Fibroblast of mammary gland (primary cell): ENCODE data around the gene RELA.
"Not testable (repeated sequence)": the region's sequence is repeated elsewhere in the genome, so short reads cannot be mapped to it uniquely, and the experiment has no call there.

Experiments
- DNase-seq: peaks from one replicate; pipeline ENCODE4 v3.0.0-alpha.2; 2010; ENCODE audit warnings: low read depth
- H3K4me3 ChIP-seq: 2 replicates; pipeline ENCODE4 v1.5.1; 2011; ENCODE audit warnings: low read depth, mild to moderate bottlenecking, low read length, moderate library complexity; ENCODE audit not compliant: control insufficient read depth
- TF ChIP-seq, protein P1 (sequence below): conservative IDR thresholded peaks from 2 replicates; pipeline ENCODE4 v1.5.1; 2011; ENCODE audit warnings: low read depth, low read length, inconsistent platforms; ENCODE audit not compliant: control insufficient read depth, insufficient read depth

The RELA gene

DNA sequence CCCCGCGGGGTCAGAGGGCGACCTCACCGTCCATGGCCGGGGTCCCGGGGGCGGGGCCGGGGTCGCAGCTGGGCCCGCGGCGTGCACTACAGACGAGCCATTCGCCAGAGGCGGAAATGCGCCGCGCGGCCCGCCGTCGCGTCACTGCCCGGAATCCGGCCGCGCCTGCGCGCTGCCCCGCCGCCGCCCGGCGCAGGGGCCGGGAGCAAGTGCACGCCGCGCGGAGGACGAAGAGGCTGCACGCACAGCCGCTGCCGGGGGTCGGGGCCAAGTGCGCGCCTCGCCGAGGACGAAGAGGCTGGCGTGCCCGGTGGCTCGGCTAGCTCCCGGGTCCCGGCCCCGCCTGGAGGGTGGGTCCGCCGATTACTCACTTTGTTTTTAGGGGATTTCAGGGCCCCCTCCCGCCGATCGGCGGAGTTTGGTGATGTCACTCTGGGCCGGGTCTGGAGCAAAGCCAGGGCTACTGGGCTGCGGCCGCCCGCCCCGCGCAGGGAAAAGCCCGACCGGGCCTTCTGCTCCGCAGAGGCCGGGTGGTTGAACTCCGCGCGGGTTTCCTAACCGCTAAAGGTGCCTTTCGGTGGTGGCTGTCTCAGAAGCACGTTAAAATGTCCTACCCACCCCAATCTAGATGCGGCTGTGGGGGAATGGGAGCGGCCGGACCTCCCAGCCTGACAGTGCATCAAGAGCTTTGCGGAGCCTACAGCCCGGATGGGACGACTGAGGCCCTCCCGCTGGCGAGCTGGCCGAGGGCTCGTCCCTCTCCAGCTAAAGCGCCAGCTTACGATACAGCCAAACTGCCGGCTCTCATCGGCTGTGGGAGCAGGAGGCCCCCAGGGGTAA, at the start of gene RELA:
TSS of gene RELA (minus strand) at position 118 of the 840 bp plus-strand sequence. CDS start at position 34, 84 bp downstream.
- peak; percentile 89 for DNase-seq
- H3K4me3 ChIP-seq: peak within 1 kb of the TSS; percentile 94
- TF ChIP-seq, protein P1, sequence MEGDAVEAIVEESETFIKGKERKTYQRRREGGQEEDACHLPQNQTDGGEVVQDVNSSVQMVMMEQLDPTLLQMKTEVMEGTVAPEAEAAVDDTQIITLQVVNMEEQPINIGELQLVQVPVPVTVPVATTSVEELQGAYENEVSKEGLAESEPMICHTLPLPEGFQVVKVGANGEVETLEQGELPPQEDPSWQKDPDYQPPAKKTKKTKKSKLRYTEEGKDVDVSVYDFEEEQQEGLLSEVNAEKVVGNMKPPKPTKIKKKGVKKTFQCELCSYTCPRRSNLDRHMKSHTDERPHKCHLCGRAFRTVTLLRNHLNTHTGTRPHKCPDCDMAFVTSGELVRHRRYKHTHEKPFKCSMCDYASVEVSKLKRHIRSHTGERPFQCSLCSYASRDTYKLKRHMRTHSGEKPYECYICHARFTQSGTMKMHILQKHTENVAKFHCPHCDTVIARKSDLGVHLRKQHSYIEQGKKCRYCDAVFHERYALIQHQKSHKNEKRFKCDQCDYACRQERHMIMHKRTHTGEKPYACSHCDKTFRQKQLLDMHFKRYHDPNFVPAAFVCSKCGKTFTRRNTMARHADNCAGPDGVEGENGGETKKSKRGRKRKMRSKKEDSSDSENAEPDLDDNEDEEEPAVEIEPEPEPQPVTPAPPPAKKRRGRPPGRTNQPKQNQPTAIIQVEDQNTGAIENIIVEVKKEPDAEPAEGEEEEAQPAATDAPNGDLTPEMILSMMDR: no peak

DNA sequence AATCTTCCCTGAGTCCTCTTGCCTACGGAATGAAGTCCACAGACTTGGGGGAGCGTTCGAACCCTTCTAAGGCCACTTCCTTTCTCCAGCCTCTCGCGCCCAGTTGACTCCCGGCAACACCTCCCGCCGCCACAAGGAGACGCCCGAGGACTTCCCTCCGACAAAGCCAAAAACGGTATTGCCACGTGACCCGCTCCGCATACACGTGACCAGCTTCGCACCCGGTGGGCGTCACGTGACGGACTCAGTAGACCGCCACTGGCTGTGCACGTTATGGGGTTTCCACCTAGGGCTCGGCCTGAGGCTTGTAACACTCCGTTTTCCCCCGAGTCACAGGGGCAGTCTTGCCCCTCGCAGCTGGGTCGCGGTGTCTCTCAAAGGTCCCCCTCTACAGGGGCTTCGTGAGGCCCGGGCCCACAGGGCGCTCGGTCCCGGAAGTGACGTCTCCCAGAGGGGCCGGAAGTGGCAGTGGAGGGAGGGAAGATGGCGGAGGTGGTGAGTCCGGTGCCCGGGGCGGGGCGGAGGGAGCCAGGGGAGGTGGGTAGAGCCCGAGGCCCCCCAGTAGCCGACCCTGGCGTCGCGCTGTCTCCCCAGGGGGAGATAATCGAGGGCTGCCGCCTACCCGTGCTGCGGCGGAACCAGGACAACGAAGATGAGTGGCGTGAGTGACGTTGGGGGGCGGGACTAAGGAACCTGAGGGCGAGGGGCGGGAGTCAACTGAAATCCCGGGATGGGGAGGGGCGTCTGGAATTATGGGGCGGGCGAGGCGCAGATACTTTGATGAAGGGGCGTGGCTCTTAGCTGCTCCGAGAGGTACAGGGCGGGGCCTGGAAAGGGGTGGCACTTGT, 49.3 kb upstream of the RELA start, which contains the start of gene KAT5:
TSS of gene KAT5 (plus strand) at position 468 of the 848 bp plus-strand sequence. CDS start at position 484, 16 bp downstream.
- TF ChIP-seq, protein P1: peak; percentile 96
- peak; percentile 98 for DNase-seq
- H3K4me3 ChIP-seq: peak within 1 kb of the TSS; percentile 78

DNA sequence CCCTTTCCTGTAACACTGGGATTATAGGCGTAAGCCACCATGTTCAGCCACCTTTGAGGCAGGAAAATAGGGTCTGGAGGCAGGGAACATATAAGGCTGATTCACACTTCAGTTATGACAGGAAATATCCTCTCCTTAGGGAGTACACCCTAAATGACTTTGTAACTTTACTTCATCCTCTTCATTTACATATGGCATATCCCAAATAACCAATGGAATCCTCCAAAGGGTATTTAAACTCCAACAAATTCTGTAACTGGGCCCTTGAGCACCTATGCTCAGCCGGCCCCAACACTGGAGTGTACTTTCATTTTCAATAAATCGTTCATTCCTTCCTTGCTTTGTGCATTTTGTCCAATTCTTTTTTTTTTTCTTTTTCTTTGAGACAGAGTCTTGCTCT, 47.7 kb upstream of the RELA start:
- no peak overlapping the region for H3K4me3 ChIP-seq
- no peak for DNase-seq
- TF ChIP-seq, protein P1: no peak

DNA sequence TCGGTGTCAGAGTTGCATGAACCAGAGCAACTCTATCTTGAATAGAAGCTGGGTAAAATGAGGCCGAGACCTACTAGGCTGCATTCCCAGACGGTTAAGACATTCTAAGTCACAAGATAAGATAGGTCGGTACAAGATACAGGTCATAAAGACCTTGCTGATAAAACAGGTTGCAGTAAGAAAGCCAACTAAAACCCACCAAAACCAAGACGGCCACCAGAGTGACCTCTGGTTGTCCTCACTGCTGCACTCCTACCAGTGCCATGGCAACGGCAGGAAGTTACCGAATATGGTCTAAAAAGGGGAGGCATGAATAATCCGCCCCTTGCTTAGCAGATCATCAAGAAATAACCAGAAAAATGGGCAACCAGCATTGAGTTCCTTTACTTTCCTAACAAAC, 46.9 kb upstream of the RELA start:
- TF ChIP-seq, protein P1: no peak
- DNase-seq: no peak
- H3K4me3 ChIP-seq: no peak overlapping the region

DNA sequence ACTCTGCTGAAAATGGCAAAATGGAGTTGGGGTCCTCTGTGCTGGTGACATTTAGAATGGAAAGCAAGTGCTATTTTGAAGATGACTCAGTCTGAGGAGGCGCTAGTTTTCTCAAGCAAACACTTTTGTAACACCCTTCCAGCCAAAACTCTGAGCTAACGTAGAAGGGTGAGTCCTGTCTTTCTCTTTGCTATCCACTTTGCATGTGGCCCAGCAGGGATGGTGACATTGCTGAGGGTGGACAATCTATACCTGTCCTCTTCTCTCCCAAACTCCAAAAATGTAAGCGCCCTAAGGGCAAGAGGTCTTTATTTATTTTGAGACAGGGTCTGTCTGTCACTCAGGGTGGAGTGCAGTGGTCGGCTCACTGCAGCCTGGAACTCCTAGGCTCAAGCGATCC, 45.7 kb upstream of the RELA start:
- no peak for DNase-seq
- TF ChIP-seq, protein P1: no peak
- no peak overlapping the region for H3K4me3 ChIP-seq

DNA sequence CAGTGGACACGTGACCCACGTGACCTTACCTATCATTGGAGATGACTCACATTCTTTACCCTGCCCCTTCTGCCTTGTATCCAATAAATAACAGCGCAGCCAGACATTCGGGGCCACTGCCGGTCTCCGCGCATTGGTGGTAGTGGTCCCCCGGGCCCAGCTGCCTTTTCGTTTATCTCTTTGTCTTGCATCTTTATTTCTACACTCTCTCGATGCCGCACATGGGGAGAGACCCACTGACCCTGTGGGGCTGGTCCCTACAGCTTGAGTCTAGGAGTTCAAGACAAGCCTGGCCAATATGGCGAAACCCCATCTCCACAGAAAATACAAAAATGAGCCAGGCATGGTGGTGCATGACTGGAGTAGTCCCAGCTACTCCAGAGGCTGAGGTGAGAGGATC, 44.3 kb upstream of the RELA start:
- DNase-seq, H3K4me3 ChIP-seq: not testable (repeated sequence)

DNA sequence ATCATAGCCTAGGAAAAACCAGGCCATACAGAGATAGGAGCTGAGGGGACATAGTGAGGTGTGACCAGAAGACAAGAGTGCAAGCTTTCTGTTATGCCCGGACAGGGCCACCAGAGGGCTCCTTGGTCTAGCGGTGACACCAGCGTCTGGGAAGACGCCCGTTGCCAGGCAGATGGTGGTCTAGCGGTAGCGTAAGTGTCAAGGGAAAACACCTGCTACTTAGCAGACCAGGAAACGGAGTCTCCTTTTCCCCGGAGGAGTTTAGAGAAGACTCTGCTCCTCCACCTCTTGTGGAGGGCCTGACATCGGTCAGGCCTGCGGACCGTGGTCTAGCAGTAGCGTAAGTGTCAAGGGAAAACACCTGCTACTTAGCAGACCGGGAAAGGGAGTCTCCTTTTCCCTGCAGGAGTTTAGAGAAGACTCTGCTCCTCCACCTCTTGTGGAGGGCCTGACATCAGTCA, 43.6 kb upstream of the RELA start:
- H3K4me3 ChIP-seq: not testable (repeated sequence)
- TF ChIP-seq, protein P1: peak; percentile 38
- peak; percentile 40 for DNase-seq
